Naive thymus-derived CD4-positive, alpha-beta T cell (primary cell): ENCODE data around the gene ARHGAP21. TPM values are rescaled to one million over a fixed set of nuclear protein-coding genes. Genes with fewer than 3 reads are reported as not detected.
"Not testable (repeated sequence)": the region's sequence is repeated elsewhere in the genome, so short reads cannot be mapped to it uniquely, and the experiment has no call there.

ENCODE experiments used
- ATAC-seq: fragments of 150-1000 bp; cut with Tn5 transposase; 2 replicates; pipeline ENCODE4 v1.10.0; 2021; ENCODE audit warnings: mild to moderate bottlenecking, moderate library complexity
- CTCF ChIA-PET: fragments of 350-600 bp; sonication (Branson Sonifier 250); formaldehyde crosslinking; loops from one replicate; lab custom pipeline; 2021; ENCODE audit warnings: antibody characterized with exemption; lab: Charles Lee
- POLR2A ChIA-PET: fragments of 350-600 bp; sonication (Branson Sonifier 250); formaldehyde crosslinking; loops from one replicate; lab custom pipeline; 2021; ENCODE audit warnings: antibody characterized with exemption, inconsistent platforms; lab: Charles Lee
- DNase-seq, 9 donors: peaks; one replicate each; pipeline versions ENCODE4 v3.0.0 to v3.0.0-alpha.2; 2020 to 2022; ENCODE audit warnings: mixed read lengths in 1 of 9
- H3K27ac ChIP-seq: one replicate; pipeline ENCODE4 v1.7.0; 2013; ENCODE audit warnings: mild to moderate bottlenecking, low read depth, low read length, moderate library complexity
- H3K27me3 ChIP-seq, 2 donors: one replicate each; pipeline ENCODE4 v1.7.0; 2013; ENCODE audit warnings: low read length in 2 of 2, mild to moderate bottlenecking in 2 of 2, moderate library complexity in 2 of 2; ENCODE audit not compliant: control insufficient read depth in 2 of 2, insufficient read depth in 2 of 2
- H3K36me3 ChIP-seq, 3 experiments: 1 replicate in 2 of 3; 2 replicates in 1 of 3; pipeline ENCODE4 v1.7.0; 2013; ENCODE audit warnings: low read length in 3 of 3, mild to moderate bottlenecking in 3 of 3, moderate library complexity in 1 of 3; ENCODE audit not compliant: insufficient read depth in 3 of 3, control insufficient read depth in 2 of 3
- H3K4me1 ChIP-seq, 2 donors: one replicate each; pipeline ENCODE4 v1.7.0; 2013; ENCODE audit warnings: low read length in 2 of 2, mild to moderate bottlenecking in 2 of 2, moderate library complexity in 1 of 2; ENCODE audit not compliant: control insufficient read depth in 2 of 2, insufficient read depth in 2 of 2
- H3K4me3 ChIP-seq: 2 replicates; pipeline ENCODE4 v1.7.0; 2013; ENCODE audit warnings: mild to moderate bottlenecking, low read length
- H3K9me3 ChIP-seq, 3 experiments: 1 replicate in 2 of 3; 2 replicates in 1 of 3; pipeline ENCODE4 v1.7.0; 2013; ENCODE audit warnings: low read length in 3 of 3; ENCODE audit not compliant: control insufficient read depth in 2 of 3
- H3K27ac Mint-ChIP-seq, 9 donors: one replicate each; pipeline ENCODE4 v1.8.0; 2020 to 2022; ENCODE audit warnings: mixed read lengths in 9 of 9, mild to moderate bottlenecking in 8 of 9, moderate library complexity in 5 of 9, inconsistent platforms in 2 of 9
- H3K27me3 Mint-ChIP-seq, 5 donors: one replicate each; pipeline ENCODE4 v1.8.0; 2021 to 2022; ENCODE audit warnings: mixed read lengths in 5 of 5, mild to moderate bottlenecking in 1 of 5
- H3K36me3 Mint-ChIP-seq, 5 donors: one replicate each; pipeline ENCODE4 v1.8.0; 2020 to 2022; ENCODE audit warnings: mixed read lengths in 5 of 5, mild to moderate bottlenecking in 3 of 5, inconsistent platforms in 1 of 5
- H3K4me1 Mint-ChIP-seq, 7 donors: one replicate each; pipeline ENCODE4 v1.8.0; 2020 to 2022; ENCODE audit warnings: mixed read lengths in 7 of 7, mild to moderate bottlenecking in 3 of 7, inconsistent platforms in 1 of 7
- H3K4me3 Mint-ChIP-seq, 10 donors: one replicate each; pipeline ENCODE4 v1.8.0; 2020 to 2022; ENCODE audit warnings: mild to moderate bottlenecking in 10 of 10, mixed read lengths in 10 of 10, moderate library complexity in 6 of 10, inconsistent platforms in 2 of 10
- H3K9me3 Mint-ChIP-seq, 11 donors: one replicate each; pipeline ENCODE4 v1.8.0; 2020 to 2022; ENCODE audit warnings: mixed read lengths in 11 of 11, mild to moderate bottlenecking in 4 of 11, inconsistent platforms in 1 of 11, moderate library complexity in 1 of 11
- intact Hi-C, 2 donors: fragments of 100-400 bp; cut with micrococcal nuclease; formaldehyde crosslinking; loops; one replicate each; pipeline ENCODE4 v1.15.1; 2023
- polyA plus RNA-seq, 2 donors: library from polyadenylated mRNA; unstranded; fragments of 300-500 nt; fragmentation: Illumina TruSeq; gene quantifications; one replicate each; pipeline ENCODE4 v1.2.3, GENCODE V29; 2021
- total RNA-seq, 6 experiments: library from RNA in 5 of 6; stranded (reverse) in 5 of 6; gene quantifications; 1 replicate in 5 of 6; 2 replicates in 1 of 6; pipeline ENCODE4 v1.2.3 and lab custom pipeline; 2021 to 2026

The ARHGAP21 gene
- total and polyA plus RNA-seq, 7 experiments from 2014 or later: 9.5 to 40.0 (median 32.9) TPM

GRCh38 chr10:24669285-24669852 lies 54.3 kb downstream of the ARHGAP21 start:
- intact Hi-C loops: no loop called here
- ChIA-PET CTCF (no interaction called here), POLR2A (no interaction called here)
- Mint-ChIP-seq H3K4me1 (peaks cover 0 to 12% (median 5%) of the 10 kb centered on the region in 7 donors), H3K27me3 (no peaks in the 10 kb centered on the region), H3K36me3 (peaks cover 0 to 11% (median 0%) of the 10 kb centered on the region in 5 donors), H3K27ac (no peak overlapping the region), H3K4me3 (no peak overlapping the region), H3K9me3 (no peaks in the 10 kb centered on the region)
- DNase-seq (no peak), ATAC-seq (no peak)
- no peaks in the 10 kb centered on the region for H3K4me1 ChIP-seq
- no peak overlapping the region for H3K27ac ChIP-seq
- H3K36me3 ChIP-seq: no peaks in the 10 kb centered on the region
- no peaks in the 10 kb centered on the region for H3K9me3 ChIP-seq
- no peaks in the 10 kb centered on the region for H3K27me3 ChIP-seq
- no peak overlapping the region for H3K4me3 ChIP-seq

- POLR2A ChIA-PET: no interaction called here
- no peak for DNase-seq
These were observed 55.4 kb downstream of the ARHGAP21 start for GRCh38 chr10:24668247-24668646.

GRCh38 chr10:24664991-24665390 lies 58.7 kb downstream of the ARHGAP21 start:
- H3K36me3 ChIP-seq: no peaks in the 10 kb centered on the region
- POLR2A ChIA-PET: no interaction called here
- H3K4me3 ChIP-seq: no peak overlapping the region
- Mint-ChIP-seq H3K36me3 (peaks cover 0 to 6% (median 0%) of the 10 kb centered on the region in 5 donors), H3K9me3 (no peaks in the 10 kb centered on the region), H3K4me3 (no peak overlapping the region), H3K4me1 (peaks cover 0 to 3% (median 0%) of the 10 kb centered on the region in 7 donors), H3K27ac (no peak overlapping the region), H3K27me3 (no peaks in the 10 kb centered on the region)
- no peak overlapping the region for H3K27ac ChIP-seq
- DNase-seq (no peak), ATAC-seq (no peak)
- intact Hi-C loops: no loop called here
- H3K4me1 ChIP-seq: no peaks in the 10 kb centered on the region
- no peaks in the 10 kb centered on the region for H3K9me3 ChIP-seq
- H3K27me3 ChIP-seq: no peaks in the 10 kb centered on the region
- CTCF ChIA-PET: no interaction called here

More at GRCh38 chr10:24668247-24668646, 55.4 kb downstream of the ARHGAP21 start:
- H3K9me3 ChIP-seq: no peaks in the 10 kb centered on the region
- intact Hi-C loops: no loop called here
- H3K27ac ChIP-seq: no peak overlapping the region
- no peak overlapping the region for H3K4me3 ChIP-seq
- Mint-ChIP-seq H3K27me3 (no peaks in the 10 kb centered on the region), H3K4me1 (peaks cover 0 to 12% (median 5%) of the 10 kb centered on the region in 7 donors), H3K36me3 (peaks cover 0 to 10% (median 0%) of the 10 kb centered on the region in 5 donors), H3K9me3 (no peaks in the 10 kb centered on the region), H3K4me3 (no peak overlapping the region), H3K27ac (peak overlapping the region in 1 of 9 donors; percentile 6)
- H3K27me3 ChIP-seq: no peaks in the 10 kb centered on the region
- H3K4me1 ChIP-seq: no peaks in the 10 kb centered on the region
- CTCF ChIA-PET: interaction anchor here (0.6 to 0.7 kb wide), 2 partner anchors 9 to 1510 kb away, joined by 3 read pairs; no protein-coding TSS in a partner anchor
- ATAC-seq: no peak
- H3K36me3 ChIP-seq: no peaks in the 10 kb centered on the region

- H3K36me3 Mint-ChIP-seq: peaks cover 0 to 15% (median 0%) of the 10 kb centered on the region in 5 donors
- H3K27ac ChIP-seq: no peak overlapping the region
- no peak overlapping the region for H3K4me3 ChIP-seq
- CTCF ChIA-PET: no interaction called here
- H3K9me3 Mint-ChIP-seq: peaks cover 0 to 6% (median 0%) of the 10 kb centered on the region in 11 donors
- H3K4me1 ChIP-seq: no peaks in the 10 kb centered on the region
- no peak overlapping the region for H3K27ac Mint-ChIP-seq
- intact Hi-C loops: no loop called here
- no peaks in the 10 kb centered on the region for H3K27me3 ChIP-seq
- H3K4me3 Mint-ChIP-seq: no peak overlapping the region
- ATAC-seq (no peak), DNase-seq (no peak)
- H3K36me3 ChIP-seq: no peaks in the 10 kb centered on the region
- no peaks in the 10 kb centered on the region for H3K9me3 ChIP-seq
- no peaks in the 10 kb centered on the region for H3K27me3 Mint-ChIP-seq
- POLR2A ChIA-PET: no interaction called here
- H3K4me1 Mint-ChIP-seq: peaks cover 0 to 2% (median 0%) of the 10 kb centered on the region in 7 donors
These were observed 62.3 kb downstream of the ARHGAP21 start for GRCh38 chr10:24661376-24661775.

GRCh38 chr10:24658319-24658718 lies 65.4 kb downstream of the ARHGAP21 start:
- H3K27me3 Mint-ChIP-seq, H3K36me3 ChIP-seq, intact Hi-C loops, ATAC-seq, H3K27ac ChIP-seq, H3K4me1 ChIP-seq, H3K9me3 ChIP-seq, H3K27ac Mint-ChIP-seq, H3K4me1 Mint-ChIP-seq, H3K4me3 Mint-ChIP-seq, POLR2A ChIA-PET, H3K27me3 ChIP-seq, CTCF ChIA-PET, H3K4me3 ChIP-seq, DNase-seq: not testable (repeated sequence)
- H3K36me3 Mint-ChIP-seq: peaks cover 0 to 27% (median 0%) of the 10 kb centered on the region in 5 donors
- peaks cover 0 to 10% (median 3%) of the 10 kb centered on the region in 11 donors for H3K9me3 Mint-ChIP-seq

GRCh38 chr10:24656326-24656725 lies 67.4 kb downstream of the ARHGAP21 start:
- Mint-ChIP-seq H3K9me3 (peaks cover 0 to 10% (median 3%) of the 10 kb centered on the region in 11 donors), H3K36me3 (peaks cover 0 to 29% (median 0%) of the 10 kb centered on the region in 5 donors)
- H3K4me3 Mint-ChIP-seq, H3K9me3 ChIP-seq, H3K4me3 ChIP-seq, H3K27me3 ChIP-seq, H3K4me1 ChIP-seq, intact Hi-C loops, POLR2A ChIA-PET, H3K36me3 ChIP-seq, CTCF ChIA-PET, H3K27ac ChIP-seq, H3K27ac Mint-ChIP-seq, DNase-seq, H3K4me1 Mint-ChIP-seq, ATAC-seq, H3K27me3 Mint-ChIP-seq: not testable (repeated sequence)

GRCh38 chr10:24652381-24652957 lies 71.2 kb downstream of the ARHGAP21 start:
- no peaks in the 10 kb centered on the region for H3K36me3 ChIP-seq
- H3K9me3 ChIP-seq: no peaks in the 10 kb centered on the region
- H3K27ac ChIP-seq: no peak overlapping the region
- Mint-ChIP-seq H3K4me1 (no peaks in the 10 kb centered on the region), H3K27ac (no peak overlapping the region), H3K27me3 (no peaks in the 10 kb centered on the region), H3K36me3 (peaks cover 0 to 15% (median 0%) of the 10 kb centered on the region in 5 donors), H3K9me3 (peaks cover 0 to 7% (median 0%) of the 10 kb centered on the region in 11 donors), H3K4me3 (no peak overlapping the region)
- ChIA-PET CTCF (no interaction called here), POLR2A (no interaction called here)
- DNase-seq (no peak), ATAC-seq (no peak)
- H3K4me3 ChIP-seq: no peak overlapping the region
- no peaks in the 10 kb centered on the region for H3K4me1 ChIP-seq
- intact Hi-C loops: no loop called here
- H3K27me3 ChIP-seq: no peaks in the 10 kb centered on the region
